GM13977 (cell line): ENCODE data around the gene PLXNA1.

Experiments used
- DNase-seq: peaks from one replicate; pipeline ENCODE4 v3.0.0; 2012; ENCODE audit warnings: low spot score
- CTCF ChIP-seq: IDR thresholded peaks from 2 replicates; pipeline ENCODE4 v1.5.1; 2012; ENCODE audit warnings: mild to moderate bottlenecking, control low read depth; ENCODE audit not compliant: insufficient read depth; ENCODE audit errors: extremely low read depth, missing control alignments
- in situ Hi-C: fragments of 300-500 bp; cut with MboI; formaldehyde crosslinking; loops from one replicate; pipeline ENCODE4 v1.12.0; 2022; ENCODE audit warnings: low sequenced_read_pairs, low pct_unique_long_range_greater_than_20kb, mixed read lengths, inconsistent platforms; ENCODE audit not compliant: unreplicated experiment

PLXNA1 gene

GRCh38 chr3:127002195-127003174 lies 19.6 kb downstream of the PLXNA1 start:
- in situ Hi-C loops: no loop called here
- no peak for DNase-seq
- TF ChIP-seq CTCF: no peak

- no peak for TF ChIP-seq CTCF
- no peak for DNase-seq
- in situ Hi-C loops: no loop called here
Measured at GRCh38 chr3:127003175-127003555, 20.2 kb downstream of the PLXNA1 start.

- in situ Hi-C loops: no loop called here
- DNase-seq: no peak
Measured at GRCh38 chr3:127003601-127004280, 20.8 kb downstream of the PLXNA1 start.

GRCh38 chr3:127004641-127005397 lies 21.9 kb downstream of the PLXNA1 start:
- in situ Hi-C loops: no loop called here
- no peak for TF ChIP-seq CTCF
- no peak for DNase-seq

More at GRCh38 chr3:127003601-127004280, 20.8 kb downstream of the PLXNA1 start:
- no peak for TF ChIP-seq CTCF

GRCh38 chr3:127005864-127006500 lies 23.1 kb downstream of the PLXNA1 start:
- in situ Hi-C loops: no loop called here
- no peak for DNase-seq
- no peak for TF ChIP-seq CTCF
